ENCODE data around the gene C9orf78. TPM values are rescaled to one million over a fixed set of nuclear protein-coding genes. Genes with fewer than 3 reads are reported as not detected.
A peak's percentile ranks its signal among the peaks of the same experiment; 100 is the strongest.

Gene C9orf78
- total and polyA plus RNA-seq, 2 experiments from 2014 or later, result 43.8 to 47.9 TPM

- no peak for TF ChIP-seq CTCF (IDR thresholded peaks at IDR 0.05; ENCODE audit: poor library complexity)
- 96% methylated on average over 6 of the region's 6 CpGs for WGBS (ENCODE audit: low lambda C conversion rate, missing lambda C conversion rate)
- peaks cover 2% of the 10 kb centered on the region for H3K79me2 ChIP-seq
- H3K36me3 ChIP-seq (replicated peaks; ENCODE audit: insufficient read depth, low read depth), result no peaks in the 10 kb centered on the region
- no peak overlapping the region for H2AFZ ChIP-seq
- peak overlapping the region; percentile 41 for H3K27ac ChIP-seq
- no peak overlapping the region for H3K4me3 ChIP-seq
- peaks cover 6% of the 10 kb centered on the region for H3K4me1 ChIP-seq (ENCODE audit: insufficient read depth)
- H3K4me2 ChIP-seq, result no peak overlapping the region
- no peak for DNase-seq (ENCODE audit: low spot score)
- H3K9me2 ChIP-seq (replicated peaks; ENCODE audit: insufficient read depth), result no peaks in the 10 kb centered on the region
- no peaks in the 10 kb centered on the region for H3K9me3 ChIP-seq (ENCODE audit: low read depth)
- no peaks in the 10 kb centered on the region for H4K20me1 ChIP-seq (ENCODE audit: insufficient read depth, poor library complexity, severe bottlenecking)
- H3K27me3 ChIP-seq, result no peaks in the 10 kb centered on the region
Measured at GRCh38 chr9:129811967-129812363, 23.1 kb downstream of the C9orf78 start.

DNA sequence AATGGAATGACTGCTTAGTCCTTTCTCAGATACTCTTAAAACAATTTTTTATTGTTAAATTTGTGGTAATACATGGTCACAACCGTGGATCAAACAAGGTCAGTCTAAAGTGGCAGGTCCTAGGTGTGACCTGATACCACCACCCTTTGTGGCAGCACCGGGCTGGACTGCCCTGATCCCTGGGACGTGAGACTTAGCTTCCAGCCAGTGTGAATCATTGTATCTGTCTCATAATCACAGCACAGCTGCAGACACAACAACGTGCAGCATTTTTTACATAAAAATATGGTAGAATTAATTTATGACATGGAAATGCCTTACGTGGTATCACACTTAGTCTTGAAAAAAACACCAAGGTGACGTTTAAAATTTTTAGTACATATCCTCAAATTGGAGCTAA, 24.3 kb downstream of the C9orf78 start:
- Histone ChIP-seq H2AFZ (no peak overlapping the region), H3K27ac (peak overlapping the region; percentile 74), H3K36me3 (replicated peaks; ENCODE audit: insufficient read depth, low read depth) (no peaks in the 10 kb centered on the region), H3K4me2 (peak overlapping the region; percentile 48), H3K27me3 (no peaks in the 10 kb centered on the region), H3K4me1 (ENCODE audit: insufficient read depth) (peaks cover 6% of the 10 kb centered on the region), H4K20me1 (ENCODE audit: insufficient read depth, poor library complexity, severe bottlenecking) (no peaks in the 10 kb centered on the region), H3K4me3 (no peak overlapping the region), H3K9me3 (ENCODE audit: low read depth) (no peaks in the 10 kb centered on the region), H3K79me2 (peaks cover 6% of the 10 kb centered on the region), H3K9me2 (replicated peaks; ENCODE audit: insufficient read depth) (no peaks in the 10 kb centered on the region)
- TF ChIP-seq EZH2 (IDR thresholded peaks at IDR 0.05; ENCODE audit: borderline replicate concordance) (no peak), CTCF (IDR thresholded peaks at IDR 0.05; ENCODE audit: poor library complexity) (no peak), EZH2phosphoT487 (IDR thresholded peaks at IDR 0.05; ENCODE audit: low read depth, severe bottlenecking, unreplicated experiment) (no peak)
- WGBS (ENCODE audit: low lambda C conversion rate, missing lambda C conversion rate), result 70% methylated on average over 6 of the region's 6 CpGs
- DNase-seq (ENCODE audit: low spot score), result no peak

GRCh38 chr9:129810116-129810515, 25.0 kb downstream of the C9orf78 start:
- peak overlapping the region; percentile 48 for H3K4me2 ChIP-seq
- TF ChIP-seq EZH2phosphoT487 (IDR thresholded peaks at IDR 0.05; ENCODE audit: low read depth, severe bottlenecking, unreplicated experiment), result no peak
- TF ChIP-seq CTCF (IDR thresholded peaks at IDR 0.05; ENCODE audit: poor library complexity), result no peak
- TF ChIP-seq EZH2 (IDR thresholded peaks at IDR 0.05; ENCODE audit: borderline replicate concordance), result no peak
- H3K27me3 ChIP-seq, result no peaks in the 10 kb centered on the region
- H2AFZ ChIP-seq, result no peak overlapping the region
- no peaks in the 10 kb centered on the region for H4K20me1 ChIP-seq (ENCODE audit: insufficient read depth, poor library complexity, severe bottlenecking)
- no peaks in the 10 kb centered on the region for H3K9me2 ChIP-seq (replicated peaks; ENCODE audit: insufficient read depth)
- peak overlapping the region; percentile 74 for H3K27ac ChIP-seq
- H3K9me3 ChIP-seq (ENCODE audit: low read depth), result no peaks in the 10 kb centered on the region
- H3K4me1 ChIP-seq (ENCODE audit: insufficient read depth), result peaks cover 6% of the 10 kb centered on the region
- no peaks in the 10 kb centered on the region for H3K36me3 ChIP-seq (replicated peaks; ENCODE audit: insufficient read depth, low read depth)
- DNase-seq (ENCODE audit: low spot score), result no peak
- H3K4me3 ChIP-seq, result no peak overlapping the region
- H3K79me2 ChIP-seq, result peaks cover 13% of the 10 kb centered on the region
- 92% methylated on average over 10 of the region's 11 CpGs for WGBS (ENCODE audit: low lambda C conversion rate, missing lambda C conversion rate)

- Histone ChIP-seq H3K9me2 (replicated peaks; ENCODE audit: insufficient read depth) (no peaks in the 10 kb centered on the region), H3K4me1 (ENCODE audit: insufficient read depth) (peaks cover 7% of the 10 kb centered on the region), H3K27me3 (no peaks in the 10 kb centered on the region), H2AFZ (no peak overlapping the region), H3K9me3 (ENCODE audit: low read depth) (no peaks in the 10 kb centered on the region), H4K20me1 (ENCODE audit: insufficient read depth, poor library complexity, severe bottlenecking) (no peaks in the 10 kb centered on the region), H3K4me2 (no peak overlapping the region), H3K4me3 (no peak overlapping the region), H3K79me2 (peaks cover 15% of the 10 kb centered on the region), H3K36me3 (replicated peaks; ENCODE audit: insufficient read depth, low read depth) (no peaks in the 10 kb centered on the region), H3K27ac (no peak overlapping the region)
- WGBS (ENCODE audit: low lambda C conversion rate, missing lambda C conversion rate), result 91% methylated on average over 11 of the region's 11 CpGs
- TF ChIP-seq EZH2 (IDR thresholded peaks at IDR 0.05; ENCODE audit: borderline replicate concordance) (no peak), CTCF (IDR thresholded peaks at IDR 0.05; ENCODE audit: poor library complexity) (no peak), EZH2phosphoT487 (IDR thresholded peaks at IDR 0.05; ENCODE audit: low read depth, severe bottlenecking, unreplicated experiment) (no peak)
- DNase-seq (ENCODE audit: low spot score), result no peak
Measured at GRCh38 chr9:129809346-129809745, 25.7 kb downstream of the C9orf78 start.
